Fibroblast of upper back skin (primary cell): Measurements from ENCODE around the gene OS9.
"Not testable (repeated sequence)": the region's sequence is repeated elsewhere in the genome, so short reads cannot be mapped to it uniquely, and the experiment has no call there.

ENCODE experiments used
- DNase-seq: peaks from one replicate; pipeline ENCODE4 v3.0.0-alpha.2; 2013

Gene OS9

GRCh38 chr12:57695770-57696432, 2.0 kb downstream of the OS9 start:
- DNase-seq, result no peak

GRCh38 chr12:57697076-57697475, 3.1 kb downstream of the OS9 start:
- no peak for DNase-seq

GRCh38 chr12:57698414-57698813, 4.5 kb downstream of the OS9 start:
- no peak for DNase-seq

GRCh38 chr12:57700317-57700716, 6.4 kb downstream of the OS9 start:
- no peak for DNase-seq

- DNase-seq, result no peak
Measured at GRCh38 chr12:57707250-57707649, 13.3 kb downstream of the OS9 start.

GRCh38 chr12:57708296-57708695, 14.4 kb downstream of the OS9 start:
- DNase-seq, result no peak

GRCh38 chr12:57712701-57713100, 18.8 kb downstream of the OS9 start:
- DNase-seq, result no peak

GRCh38 chr12:57713209-57713608, 19.3 kb downstream of the OS9 start:
- DNase-seq, result no peak

- not testable (repeated sequence) for DNase-seq
Measured at GRCh38 chr12:57715036-57715748, 21.3 kb downstream of the OS9 start.

- no peak for DNase-seq
Measured at GRCh38 chr12:57715786-57716185, 21.9 kb downstream of the OS9 start.

- no peak for DNase-seq
Measured at GRCh38 chr12:57716305-57716704, 22.4 kb downstream of the OS9 start.

- no peak for DNase-seq
Measured at GRCh38 chr12:57717131-57717530, 23.2 kb downstream of the OS9 start.

- DNase-seq, result no peak
Measured at GRCh38 chr12:57717846-57718640, 24.1 kb downstream of the OS9 start.

GRCh38 chr12:57718641-57719528, 25.0 kb downstream of the OS9 start:
- no peak for DNase-seq

GRCh38 chr12:57719777-57720605, 26.1 kb downstream of the OS9 start:
- no peak for DNase-seq

- DNase-seq, result no peak
Measured at GRCh38 chr12:57720606-57721595, 27.0 kb downstream of the OS9 start.

- not testable (repeated sequence) for DNase-seq
Measured at GRCh38 chr12:57721846-57722608, 28.1 kb downstream of the OS9 start.

GRCh38 chr12:57722716-57723629, 29.0 kb downstream of the OS9 start:
- no peak for DNase-seq

GRCh38 chr12:57723630-57723962, 29.7 kb downstream of the OS9 start:
- no peak for DNase-seq
